Stimulated activated CD4-positive, alpha-beta T cell treated with anti-CD3 and anti-CD28 coated beads, Interleukin-12 subunit alpha, Interleukin-12 subunit beta, amount 100 ng/mL, for 48 hours (primary cell): ENCODE data around the gene ATP2A3.
"Not testable (repeated sequence)": the region's sequence is repeated elsewhere in the genome, so short reads cannot be mapped to it uniquely, and the experiment has no call there.

Experiments
- DNase-seq, 3 donors: peaks; one replicate each; pipeline ENCODE4 v3.0.0-alpha.2; 2020; ENCODE audit warnings: low read depth in 2 of 3, low spot score in 1 of 3

ATP2A3 gene

GRCh38 chr17:3992370-3992769, 28.1 kb upstream of the ATP2A3 start:
- no peak for DNase-seq

GRCh38 chr17:3991699-3992098, 27.5 kb upstream of the ATP2A3 start:
- DNase-seq, result not testable (repeated sequence)

- DNase-seq, result no peak
Measured at GRCh38 chr17:3990386-3991127, 26.3 kb upstream of the ATP2A3 start.

GRCh38 chr17:3989041-3989886, 25.0 kb upstream of the ATP2A3 start:
- no peak for DNase-seq

GRCh38 chr17:3988297-3989040, 24.2 kb upstream of the ATP2A3 start:
- no peak for DNase-seq

- no peak for DNase-seq
Measured at GRCh38 chr17:3986939-3987335, 22.7 kb upstream of the ATP2A3 start.

GRCh38 chr17:3986270-3986938, 22.2 kb upstream of the ATP2A3 start:
- no peak for DNase-seq

GRCh38 chr17:3985846-3986245, 21.6 kb upstream of the ATP2A3 start:
- DNase-seq, result no peak

GRCh38 chr17:3983606-3984484, 19.6 kb upstream of the ATP2A3 start:
- DNase-seq, result no peak

- DNase-seq, result no peak
Measured at GRCh38 chr17:3982541-3983017, 18.3 kb upstream of the ATP2A3 start.

- no peak for DNase-seq
Measured at GRCh38 chr17:3982113-3982512, 17.9 kb upstream of the ATP2A3 start.

GRCh38 chr17:3981455-3981854, 17.2 kb upstream of the ATP2A3 start:
- DNase-seq, result no peak

- DNase-seq, result no peak
Measured at GRCh38 chr17:3980381-3981014, 16.3 kb upstream of the ATP2A3 start.

- no peak for DNase-seq
Measured at GRCh38 chr17:3979290-3979611, 15.0 kb upstream of the ATP2A3 start.

- no peak for DNase-seq
Measured at GRCh38 chr17:3978421-3979289, 14.4 kb upstream of the ATP2A3 start.

- DNase-seq, result no peak
Measured at GRCh38 chr17:3977387-3977786, 13.2 kb upstream of the ATP2A3 start.

- no peak for DNase-seq
Measured at GRCh38 chr17:3976675-3977171, 12.5 kb upstream of the ATP2A3 start.

- no peak for DNase-seq
Measured at GRCh38 chr17:3974980-3975379, 10.7 kb upstream of the ATP2A3 start.
